Esophagus muscularis mucosa (tissue), 4 donors: Measurements from ENCODE around the gene PRCP. TPM values are rescaled to one million over a fixed set of nuclear protein-coding genes. Genes with fewer than 3 reads are reported as not detected.

ENCODE experiments used
- DNase-seq: peaks from one replicate; pipeline ENCODE4 v3.0.0-alpha.2; 2017; ENCODE audit errors: extremely low spot score
- H3K27ac ChIP-seq, 4 donors: fragments of 200-600 bp; sonication (generic); replicated peaks in 1 of 4; 1 replicate in 3 of 4; 2 replicates in 1 of 4; pipeline ENCODE4 v1.5.1; 2016 to 2019; ENCODE audit warnings: mild to moderate bottlenecking in 1 of 4
- H3K27me3 ChIP-seq, 4 donors: fragments of 200-600 bp; sonication (generic); one replicate each; pipeline versions ENCODE4 v1.5.1 to v1.6.0; 2016 to 2019
- H3K36me3 ChIP-seq, 4 donors: fragments of 200-600 bp; sonication (generic); one replicate each; pipeline ENCODE4 v1.5.1; 2016 to 2019
- H3K4me1 ChIP-seq, 4 donors: fragments of 200-600 bp; sonication (generic); one replicate each; pipeline ENCODE4 v1.5.1; 2016 to 2019
- H3K4me3 ChIP-seq, 4 donors: fragments of 200-600 bp; sonication (generic); 1 replicate in 2 of 4; 2 replicates in 2 of 4; pipeline ENCODE4 v1.5.1; 2016 to 2019; ENCODE audit warnings: mild to moderate bottlenecking in 4 of 4, moderate library complexity in 1 of 4
- H3K9me3 ChIP-seq, 4 donors: fragments of 200-600 bp; sonication (generic); 1 replicate in 3 of 4; 2 replicates in 1 of 4; pipeline ENCODE4 v1.5.1; 2016 to 2019
- EP300 ChIP-seq: sonication (generic); formaldehyde crosslinking; IDR thresholded peaks from one replicate; pipeline ENCODE4 v1.6.1; 2017; ENCODE audit warnings: antibody characterized with exemption
- POLR2A ChIP-seq: fragments of 450-650 bp; IDR thresholded peaks from one replicate; pipeline ENCODE4 v1.6.1; 2017; ENCODE audit warnings: antibody characterized with exemption, moderate library complexity, mild to moderate bottlenecking, low read depth
- POLR2AphosphoS5 ChIP-seq, 2 donors: sonication (generic); formaldehyde crosslinking; IDR thresholded peaks; one replicate each; pipeline ENCODE4 v1.6.1; 2017; ENCODE audit warnings: antibody characterized with exemption in 2 of 2
- WGBS: methylation state at CpG from one replicate; pipeline ENCODE4 v1.1.5; 2018; 5-methylcytosine and 5-hydroxymethylcytosine counted together
- intact Hi-C: fragments of 100-400 bp; cut with DNase I; formaldehyde crosslinking; loops from one replicate; pipeline ENCODE4 v1.15.1; 2023
- total RNA-seq, 4 donors: library from RNA; depleted of rRNA; stranded (reverse); fragments of >200 nt; gene quantifications; one replicate each; pipeline versions ENCODE4 v1.1.0 to v1.2.1, GENCODE V29; 2016
- TF ChIP-seq, protein P1 (sequence below), 3 experiments: fragments of 200-600 bp in 2 of 3; fragments of 450-650 bp in 1 of 3; sonication (generic) in 2 of 3; IDR thresholded peaks; one replicate each; pipeline ENCODE4 v1.5.1; 2017 to 2019; ENCODE audit warnings: antibody characterized with exemption in 3 of 3, mild to moderate bottlenecking in 2 of 3, moderate library complexity in 1 of 3

Gene PRCP
- total RNA-seq, 4 donors from 2014 or later = 29.1 to 46.2 (median 35.0) TPM

DNA sequence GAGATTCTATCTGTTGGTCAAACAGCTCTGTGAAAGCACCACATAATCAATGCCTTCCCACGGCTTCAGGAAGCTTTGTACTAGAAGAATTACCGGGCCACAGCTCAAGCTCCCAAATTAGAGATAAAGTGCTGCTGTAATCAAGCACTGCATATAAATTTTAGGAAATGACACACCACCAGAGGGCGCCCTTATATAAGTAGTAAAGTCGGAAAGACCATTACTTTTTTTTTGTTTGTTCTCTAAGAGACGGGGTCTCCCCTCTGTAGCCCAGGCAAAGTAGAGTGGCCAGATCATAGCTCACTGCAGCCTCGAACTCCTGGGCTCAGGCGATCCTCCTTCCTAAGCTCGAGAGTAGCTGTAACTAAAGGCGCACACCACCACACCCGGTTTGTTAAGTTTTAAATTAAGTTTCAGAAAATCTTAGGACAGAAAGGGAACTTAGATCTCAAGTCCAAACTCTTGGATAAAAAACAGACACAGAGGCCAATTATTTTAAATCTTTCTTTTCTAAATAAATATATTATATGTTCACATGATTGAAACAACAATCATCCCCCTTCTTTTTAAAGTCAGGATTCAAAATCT, 32.6 kb downstream of the PRCP start:
- 10% methylated on average over 10 of the region's 10 CpGs for WGBS
- Histone ChIP-seq H3K36me3 (no peaks in the 10 kb centered on the region), H3K4me1 (peaks cover 23 to 42% (median 34%) of the 10 kb centered on the region in 4 donors), H3K27me3 (no peaks in the 10 kb centered on the region), H3K4me3 (peak overlapping the region; percentile 19 to 47 (median 26)), H3K9me3 (no peaks in the 10 kb centered on the region), H3K27ac (no peak overlapping the region)
- no peak for TF ChIP-seq EP300
- no peak for TF ChIP-seq POLR2AphosphoS5 (IDR thresholded peaks at IDR 0.05)
- TF ChIP-seq, protein P1, sequence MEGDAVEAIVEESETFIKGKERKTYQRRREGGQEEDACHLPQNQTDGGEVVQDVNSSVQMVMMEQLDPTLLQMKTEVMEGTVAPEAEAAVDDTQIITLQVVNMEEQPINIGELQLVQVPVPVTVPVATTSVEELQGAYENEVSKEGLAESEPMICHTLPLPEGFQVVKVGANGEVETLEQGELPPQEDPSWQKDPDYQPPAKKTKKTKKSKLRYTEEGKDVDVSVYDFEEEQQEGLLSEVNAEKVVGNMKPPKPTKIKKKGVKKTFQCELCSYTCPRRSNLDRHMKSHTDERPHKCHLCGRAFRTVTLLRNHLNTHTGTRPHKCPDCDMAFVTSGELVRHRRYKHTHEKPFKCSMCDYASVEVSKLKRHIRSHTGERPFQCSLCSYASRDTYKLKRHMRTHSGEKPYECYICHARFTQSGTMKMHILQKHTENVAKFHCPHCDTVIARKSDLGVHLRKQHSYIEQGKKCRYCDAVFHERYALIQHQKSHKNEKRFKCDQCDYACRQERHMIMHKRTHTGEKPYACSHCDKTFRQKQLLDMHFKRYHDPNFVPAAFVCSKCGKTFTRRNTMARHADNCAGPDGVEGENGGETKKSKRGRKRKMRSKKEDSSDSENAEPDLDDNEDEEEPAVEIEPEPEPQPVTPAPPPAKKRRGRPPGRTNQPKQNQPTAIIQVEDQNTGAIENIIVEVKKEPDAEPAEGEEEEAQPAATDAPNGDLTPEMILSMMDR (IDR thresholded peaks at IDR 0.05) = peak; percentile 66 to 72 (median 71)
- peak; percentile 97 for DNase-seq
- intact Hi-C loops = loop anchor here (2.0 kb wide), 1 partner anchor 33 kb away; the partner anchor contains the start of genes DDIAS and PRCP

DNA sequence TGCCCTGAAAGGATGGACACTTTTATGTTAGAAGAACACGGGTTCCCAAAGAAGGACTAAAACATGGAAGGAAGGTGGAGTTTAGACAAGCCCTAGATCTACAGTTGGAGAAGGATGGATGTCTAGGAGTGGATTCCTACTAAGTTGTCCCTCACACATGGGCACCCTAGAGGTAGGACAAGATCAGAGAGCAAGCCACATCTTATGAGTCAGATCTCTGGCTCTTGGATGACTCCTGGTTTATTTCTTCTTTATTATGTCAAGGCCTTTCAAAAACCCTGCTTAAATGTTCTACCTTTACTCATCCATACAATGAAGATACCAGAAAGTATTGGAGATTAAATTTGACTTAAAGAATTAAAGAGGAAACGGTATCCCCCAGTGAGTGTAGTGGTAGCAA, 34.4 kb downstream of the PRCP start:
- intact Hi-C loops = loop anchor here (2.0 kb wide), 2 partner anchors 35 to 147 kb away; partner anchors contain the start of genes DDIAS and PRCP
- WGBS = 78% methylated on average over 2 of the region's 2 CpGs
- no peak overlapping the region for H3K4me3 ChIP-seq
- H3K4me1 ChIP-seq = peaks cover 21 to 38% (median 33%) of the 10 kb centered on the region in 4 donors
- H3K36me3 ChIP-seq = no peaks in the 10 kb centered on the region
- H3K9me3 ChIP-seq = no peaks in the 10 kb centered on the region
- H3K27ac ChIP-seq = no peak overlapping the region
- H3K27me3 ChIP-seq = no peaks in the 10 kb centered on the region
- DNase-seq = no peak
- no peak for TF ChIP-seq POLR2A
- TF ChIP-seq, protein P1 (IDR thresholded peaks at IDR 0.05) = no peak
- no peak for TF ChIP-seq POLR2AphosphoS5 (IDR thresholded peaks at IDR 0.05)
- no peak for TF ChIP-seq EP300

DNA sequence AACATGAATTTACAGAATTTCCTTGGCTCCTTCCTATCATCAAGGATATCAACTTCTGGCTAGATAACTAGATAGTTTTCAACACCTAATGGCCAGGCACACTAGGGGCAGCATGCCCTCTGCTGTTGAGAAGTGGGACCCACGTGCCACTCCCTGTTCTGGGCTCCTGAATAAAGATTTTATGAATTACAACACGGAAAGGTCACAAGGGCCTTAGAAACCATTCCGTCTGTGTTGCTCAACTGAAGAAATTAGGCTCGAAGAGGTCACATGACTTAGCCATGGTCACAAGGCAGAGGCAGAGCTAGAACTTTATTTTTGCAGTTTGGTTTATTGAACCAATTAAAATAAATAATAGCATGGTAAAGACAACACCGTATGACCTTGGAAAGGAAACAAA, 36.0 kb downstream of the PRCP start:
- H3K9me3 ChIP-seq = no peaks in the 10 kb centered on the region
- H3K27me3 ChIP-seq = no peaks in the 10 kb centered on the region
- H3K27ac ChIP-seq = no peak overlapping the region
- DNase-seq = no peak
- intact Hi-C loops = loop anchor here (2.0 kb wide), 1 partner anchor 145 kb away; no protein-coding TSS in a partner anchor
- TF ChIP-seq, protein P1 (IDR thresholded peaks at IDR 0.05) = peak; percentile 56 to 65 (median 60)
- TF ChIP-seq POLR2AphosphoS5 (IDR thresholded peaks at IDR 0.05) (peak in 1 of 2 donors; percentile 8), POLR2A (no peak)
- 23% methylated on average over 5 of the region's 5 CpGs for WGBS
- no peak overlapping the region for H3K4me3 ChIP-seq
- H3K4me1 ChIP-seq = peaks cover 13 to 37% (median 29%) of the 10 kb centered on the region in 4 donors
- no peaks in the 10 kb centered on the region for H3K36me3 ChIP-seq

DNA sequence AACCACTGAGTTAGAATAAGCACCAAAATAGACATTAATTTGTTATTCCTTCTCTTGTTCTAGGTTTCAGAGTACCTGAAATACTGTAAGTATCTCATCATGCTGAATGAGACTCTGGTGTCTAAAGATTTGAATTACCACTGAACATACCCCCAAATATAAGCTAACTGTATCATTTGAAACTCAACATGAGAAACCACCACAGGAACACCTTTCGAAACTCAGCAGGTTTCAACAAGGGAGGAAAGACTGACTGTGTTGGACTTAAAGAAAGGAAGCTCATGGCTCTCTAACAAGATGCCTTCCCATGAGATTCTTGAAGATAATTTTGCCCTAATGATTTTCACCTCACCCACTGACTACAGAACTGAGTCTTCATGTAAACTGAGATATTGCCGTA, 37.0 kb downstream of the PRCP start:
- H3K9me3 ChIP-seq = no peaks in the 10 kb centered on the region
- peaks cover 17 to 41% (median 35%) of the 10 kb centered on the region in 4 donors for H3K4me1 ChIP-seq
- TF ChIP-seq POLR2A (no peak), EP300 (no peak), POLR2AphosphoS5 (IDR thresholded peaks at IDR 0.05) (no peak)
- TF ChIP-seq, protein P1 (IDR thresholded peaks at IDR 0.05) = no peak
- no peak overlapping the region for H3K4me3 ChIP-seq
- no peak for DNase-seq
- no peaks in the 10 kb centered on the region for H3K27me3 ChIP-seq
- H3K36me3 ChIP-seq = no peaks in the 10 kb centered on the region
- intact Hi-C loops = no loop called here
- H3K27ac ChIP-seq = no peak overlapping the region
- 85% methylated on average over 2 of the region's 2 CpGs for WGBS
